ENCODE measurements around the gene KLHDC8A.

The KLHDC8A gene

DNA sequence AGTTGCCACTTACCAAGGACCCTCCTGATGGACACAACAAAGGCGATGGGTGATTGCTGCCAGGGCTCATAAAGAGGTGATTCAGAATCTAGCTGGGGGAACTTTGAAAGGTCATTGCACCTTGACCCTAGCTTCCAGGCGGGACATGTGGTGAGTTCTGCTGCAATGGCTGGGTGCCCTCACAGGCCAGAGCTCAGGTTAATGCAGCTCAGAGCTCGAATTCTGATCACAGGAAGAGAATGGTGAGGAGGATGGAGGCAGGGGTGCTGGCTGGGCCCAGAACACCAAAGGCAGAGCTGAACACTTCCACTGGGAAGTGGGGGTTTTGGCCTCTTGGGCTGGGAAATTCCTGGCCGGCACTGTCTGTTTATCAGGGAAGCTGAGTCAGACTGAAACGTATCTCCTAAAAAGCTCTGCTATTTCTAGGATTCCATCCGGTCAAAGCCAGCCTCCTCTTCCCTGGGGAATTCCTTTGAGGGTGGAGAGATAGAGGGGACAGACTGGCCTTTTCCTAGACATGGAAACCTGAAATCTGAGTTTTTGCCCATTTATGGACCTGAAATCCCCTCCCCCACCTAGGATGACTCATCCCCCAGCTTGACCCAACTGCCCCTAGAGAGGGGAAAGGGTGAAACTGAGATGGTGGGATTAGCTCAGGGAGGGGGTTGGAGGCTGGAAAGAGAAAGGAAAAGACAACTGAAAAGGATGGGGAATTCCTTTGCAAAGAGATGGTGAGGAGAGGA is 62.4 kb downstream of the KLHDC8A start:
- peak; percentile 22 for DNase-seq

DNA sequence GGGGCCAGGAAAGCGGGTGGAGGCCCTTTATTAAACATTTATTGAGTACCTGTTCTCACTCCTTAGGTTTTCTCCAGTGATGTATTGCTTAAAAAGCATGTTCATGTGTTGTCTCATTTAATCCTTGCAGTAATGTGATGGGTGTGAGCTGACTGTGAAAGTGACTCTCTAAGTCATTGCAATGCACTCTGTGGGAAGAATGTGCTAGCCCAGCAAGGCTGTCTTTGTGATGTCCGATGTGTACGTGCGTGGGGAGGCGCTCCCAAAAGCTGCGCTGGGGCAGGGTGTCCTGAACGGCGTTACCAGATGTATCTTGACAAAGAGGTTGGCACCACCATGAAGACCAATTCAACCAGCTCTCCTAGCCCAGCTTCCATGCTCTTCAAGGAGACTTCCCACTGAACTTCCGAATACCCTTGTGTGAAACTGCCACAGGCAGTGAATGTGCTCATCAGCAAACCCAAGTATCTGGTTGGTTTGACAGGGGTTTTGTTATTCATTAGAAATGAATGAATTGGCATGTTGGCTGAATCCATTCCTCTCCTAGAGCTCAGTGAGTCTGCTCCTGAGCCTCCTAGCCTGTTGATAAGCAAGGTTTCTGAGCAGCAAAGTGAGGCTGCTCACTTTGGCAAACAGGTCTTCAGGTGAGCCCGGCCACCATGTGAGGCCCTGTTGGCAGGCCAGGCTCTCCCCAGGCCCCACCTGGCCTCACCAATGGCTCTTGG is 63.2 kb downstream of the KLHDC8A start:
- DNase-seq = no peak

DNA sequence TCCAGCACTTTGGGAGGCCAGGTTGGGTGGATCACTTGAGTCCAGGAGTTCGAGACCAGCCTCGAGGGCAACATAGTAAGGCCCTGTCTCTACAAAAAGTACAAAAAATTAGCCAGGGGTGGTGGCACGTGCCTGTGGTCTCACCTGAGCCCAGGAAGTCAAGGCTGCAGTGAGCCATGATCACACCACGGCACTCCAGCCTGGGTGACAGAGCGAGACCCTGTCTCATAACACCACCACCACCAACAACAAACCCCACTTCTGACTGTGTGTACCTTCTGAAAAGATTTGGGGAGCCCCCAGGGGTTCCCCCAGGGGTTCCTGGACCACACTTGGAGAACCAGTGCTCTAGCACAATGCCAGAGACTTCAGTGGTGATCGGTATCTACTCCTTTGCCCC is 65.1 kb downstream of the KLHDC8A start:
- no peak for DNase-seq

DNA sequence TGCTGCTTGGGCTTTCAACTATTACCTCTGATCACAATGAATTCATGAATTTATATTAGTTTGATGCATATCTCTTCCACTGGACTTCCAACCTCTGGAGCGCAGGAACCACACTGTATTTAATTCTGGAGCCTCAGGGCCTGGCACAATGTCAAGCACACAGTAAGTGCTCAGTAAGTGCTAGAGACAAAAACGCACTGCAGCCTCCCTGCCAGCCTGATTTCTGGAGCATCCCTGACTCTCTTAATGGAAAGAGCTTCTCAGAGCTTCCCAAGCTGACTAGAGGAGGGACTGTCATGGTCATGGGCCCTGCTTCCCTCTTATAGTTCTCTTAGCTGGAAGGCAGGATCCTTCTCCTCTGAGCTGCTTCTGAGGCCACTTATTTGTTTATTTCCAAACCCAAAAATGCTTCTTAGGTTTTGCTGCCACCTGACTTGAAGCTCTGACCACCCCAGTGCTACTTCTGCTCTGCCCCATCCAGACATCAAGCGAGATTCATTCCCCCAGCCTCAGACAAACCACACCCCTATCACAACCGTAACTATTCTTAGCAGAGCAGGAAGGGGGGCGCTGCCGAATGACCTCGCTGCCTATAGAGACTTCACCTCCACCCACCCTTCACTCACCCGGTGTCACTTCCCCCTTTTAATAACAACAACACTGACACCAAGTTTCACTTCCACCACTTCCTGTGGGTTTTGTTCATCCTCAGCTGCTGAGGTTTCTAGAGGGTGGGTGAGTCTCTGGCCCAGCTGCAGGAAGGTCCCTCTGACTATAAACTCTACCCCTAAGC is 68.8 kb downstream of the KLHDC8A start:
- no peak for DNase-seq

DNA sequence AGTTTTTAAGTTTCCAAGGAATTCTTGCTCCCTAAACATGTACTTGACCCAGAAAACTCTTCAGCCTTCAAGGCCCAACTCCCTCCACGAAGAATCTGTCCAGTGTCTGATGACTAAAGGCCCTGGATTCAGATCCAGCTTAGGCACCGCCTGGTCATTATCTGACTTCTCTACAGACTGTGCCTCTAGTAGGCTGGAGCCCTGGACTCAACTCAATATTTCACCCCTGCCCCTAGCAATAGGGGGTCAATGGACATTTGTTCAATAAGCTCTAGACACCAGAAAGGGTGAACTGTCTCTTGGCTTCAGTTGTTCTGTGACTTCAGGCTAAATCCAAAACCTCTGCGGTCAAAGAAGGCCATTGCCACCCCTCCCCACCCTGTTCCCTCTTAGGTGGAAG is 69.6 kb downstream of the KLHDC8A start:
- no peak for DNase-seq

DNA sequence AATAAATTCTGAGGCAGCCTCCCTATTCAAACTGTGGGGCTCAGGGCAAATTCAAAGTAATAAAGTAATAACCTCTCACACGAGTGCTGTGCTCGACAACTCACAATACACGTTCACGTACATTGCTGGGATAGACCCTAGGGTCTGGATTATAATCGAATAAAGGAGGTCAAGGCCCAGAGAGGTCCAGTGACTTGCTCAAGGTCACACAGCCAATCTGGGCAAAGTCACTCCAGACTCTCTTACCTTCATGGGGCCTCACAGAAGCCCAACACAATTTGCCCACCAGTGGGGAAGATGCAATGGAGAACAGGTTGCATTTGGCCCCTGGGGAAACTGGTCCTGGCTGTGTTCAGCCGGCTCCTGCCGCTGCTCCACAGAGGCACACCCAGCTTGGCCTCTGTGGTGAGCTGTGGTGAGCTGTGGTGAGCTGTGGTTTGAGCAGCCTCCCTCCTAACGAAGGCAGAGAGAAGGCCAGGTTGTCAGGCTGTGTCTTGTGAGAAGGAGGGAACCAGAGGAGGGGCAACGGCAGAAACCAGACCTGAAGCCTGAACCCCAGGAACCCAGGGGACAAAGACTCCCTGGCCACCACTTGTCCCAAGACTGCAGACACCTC is 70.3 kb downstream of the KLHDC8A start:
- DNase-seq = no peak

Measured in GOT3 (cell line).